Activated CD4-positive, alpha-beta T cell treated with anti-CD3 and anti-CD28 coated beads, Interleukin-2, amount 50 U/mL, for 4 hours (primary cell): ENCODE measurements around the gene TDRD10.

Source experiments
- DNase-seq, 2 experiments: peaks; one replicate each; pipeline ENCODE4 v3.0.0-alpha.2; 2020

The TDRD10 gene

GRCh38 chr1:154557248-154557938 is 55.4 kb downstream of the TDRD10 start:
- DNase-seq: no peak

GRCh38 chr1:154557939-154558719 is 56.1 kb downstream of the TDRD10 start, which contains the start of gene UBE2Q1:
TSS of gene UBE2Q1 (minus strand) at chr1:154558662. CDS start at chr1:154558553, 109 bp downstream.
- peak in 1 of 2 experiments; percentile 18 for DNase-seq

- peak; percentile 99 for DNase-seq
Observed at GRCh38 chr1:154558720-154559465, 56.9 kb downstream of the TDRD10 start.

GRCh38 chr1:154559466-154560044 is 57.5 kb downstream of the TDRD10 start:
- peak; percentile 77 for DNase-seq

GRCh38 chr1:154565876-154566275 is 63.9 kb downstream of the TDRD10 start:
- no peak for DNase-seq

GRCh38 chr1:154567386-154568156 is 65.6 kb downstream of the TDRD10 start, which contains the start of gene CHRNB2:
TSS of gene CHRNB2 (plus strand) at chr1:154567778. CDS start at chr1:154568045, 267 bp downstream.
- peak; percentile 55 to 56 for DNase-seq

GRCh38 chr1:154568157-154568815 is 66.3 kb downstream of the TDRD10 start:
- DNase-seq: no peak

- DNase-seq: no peak
Observed at GRCh38 chr1:154571244-154571963, 69.4 kb downstream of the TDRD10 start.

- DNase-seq: no peak
Observed at GRCh38 chr1:154571964-154572288, 69.9 kb downstream of the TDRD10 start.

- DNase-seq: no peak
Observed at GRCh38 chr1:154572468-154573167, 70.6 kb downstream of the TDRD10 start.

- no peak for DNase-seq
Observed at GRCh38 chr1:154573168-154573510, 71.1 kb downstream of the TDRD10 start.

GRCh38 chr1:154574716-154575115 is 72.7 kb downstream of the TDRD10 start:
- DNase-seq: no peak

GRCh38 chr1:154575147-154575927 is 73.3 kb downstream of the TDRD10 start:
- DNase-seq: no peak

GRCh38 chr1:154575951-154576566 is 74.0 kb downstream of the TDRD10 start:
- no peak for DNase-seq

- DNase-seq: no peak
Observed at GRCh38 chr1:154577346-154578057, 75.5 kb downstream of the TDRD10 start.

GRCh38 chr1:154578058-154578418 is 76.0 kb downstream of the TDRD10 start:
- no peak for DNase-seq

- DNase-seq: no peak
Observed at GRCh38 chr1:154579374-154579773, 77.4 kb downstream of the TDRD10 start.

GRCh38 chr1:154581766-154582165 is 79.7 kb downstream of the TDRD10 start:
- DNase-seq: no peak

- no peak for DNase-seq
Observed at GRCh38 chr1:154582885-154583284, 80.9 kb downstream of the TDRD10 start.
